Panc1 (cell line): ENCODE data around the gene DNASE1L1. TPM values are rescaled to one million over a fixed set of nuclear protein-coding genes. Genes with fewer than 3 reads are reported as not detected.
A peak's percentile ranks its signal among the peaks of the same experiment; 100 is the strongest.

Experiments used
- ATAC-seq: fragments of 200-7000 bp; cut with Tn5 transposase; 2 replicates; pipeline ENCODE4 v1.9.1; 2020; ENCODE audit warnings: mild to moderate bottlenecking, moderate library complexity
- BruUV-seq: library from RNA; stranded (reverse); fragments of 400-500 nt; replicated peaks from 2 replicates; lab custom pipeline; 2021; lab: Mats Ljungman, UMichigan
- CTCF ChIA-PET: fragments of 300-600 bp; sonication (Branson Sonifier 250); formaldehyde crosslinking; loops from one replicate; lab custom pipeline; 2022; ENCODE audit warnings: antibody characterized with exemption; lab: Charles Lee
- POLR2A ChIA-PET: fragments of 300-600 bp; sonication (Branson Sonifier 250); formaldehyde crosslinking; loops from one replicate; lab custom pipeline; 2022; ENCODE audit warnings: antibody characterized with exemption; lab: Charles Lee
- DNase-seq: peaks from one replicate; pipeline ENCODE4 v3.0.0-alpha.2; 2010; ENCODE audit warnings: low read depth, low spot score
- H3K27ac ChIP-seq: 2 replicates; pipeline ENCODE4 v1.5.1; 2011; ENCODE audit warnings: mild to moderate bottlenecking, low read length, inconsistent platforms
- H3K27me3 ChIP-seq: fragments of 200-500 bp; sonication (Bioruptor generic); 2 replicates; pipeline ENCODE4 v1.6.0; 2014; ENCODE audit warnings: low read length, inconsistent platforms; ENCODE audit not compliant: control insufficient read depth, insufficient read depth
- H3K36me3 ChIP-seq: fragments of 200-500 bp; sonication (Bioruptor generic); 2 replicates; pipeline ENCODE4 v1.5.1; 2014; ENCODE audit warnings: inconsistent platforms, mild to moderate bottlenecking, low read length, moderate library complexity; ENCODE audit not compliant: control insufficient read depth, insufficient read depth
- H3K4me1 ChIP-seq: 2 replicates; pipeline ENCODE4 v1.5.1; 2011; ENCODE audit warnings: inconsistent platforms, mild to moderate bottlenecking, low read length, moderate library complexity; ENCODE audit not compliant: control insufficient read depth, insufficient read depth
- H3K4me3 ChIP-seq, 2 experiments: 2 replicates each; pipeline ENCODE4 v1.5.1; 2011 to 2012; ENCODE audit warnings: low read depth in 2 of 2, low read length in 2 of 2, mild to moderate bottlenecking in 2 of 2, inconsistent platforms in 1 of 2, moderate library complexity in 1 of 2
- H3K9me3 ChIP-seq: fragments of 200-500 bp; sonication (Bioruptor generic); 2 replicates; pipeline ENCODE4 v1.5.1; 2014; ENCODE audit warnings: low read depth, mild to moderate bottlenecking, inconsistent platforms, low read length, moderate library complexity; ENCODE audit not compliant: control insufficient read depth, insufficient read depth
- CTCF ChIP-seq: fragments of 450-650 bp; IDR thresholded peaks from 2 replicates; pipeline ENCODE4 v1.5.1; 2017; ENCODE audit warnings: mild to moderate bottlenecking
- POLR2AphosphoS5 ChIP-seq: IDR thresholded peaks from 2 replicates; pipeline ENCODE4 v1.6.1; 2012; ENCODE audit warnings: mild to moderate bottlenecking, low read depth, low read length, moderate library complexity
- REST ChIP-seq, 2 experiments: IDR thresholded peaks; 2 replicates each; pipeline ENCODE4 v1.6.1; 2011 to 2012; ENCODE audit warnings: low read depth in 2 of 2, control low read depth in 1 of 2, low read length in 1 of 2, mild to moderate bottlenecking in 1 of 2, moderate library complexity in 1 of 2; ENCODE audit not compliant: insufficient read depth in 1 of 2
- SIN3A ChIP-seq: IDR thresholded peaks from 2 replicates; pipeline ENCODE4 v1.6.1; 2012; ENCODE audit warnings: low read depth, mild to moderate bottlenecking, low read length, moderate library complexity, borderline replicate concordance; ENCODE audit not compliant: insufficient read depth
- TCF7L2 ChIP-seq: IDR thresholded peaks from 2 replicates; pipeline ENCODE4 v1.6.1; 2011; ENCODE audit warnings: mild to moderate bottlenecking, low read depth, low read length, inconsistent platforms
- in situ Hi-C: cut with HindIII; loops from 2 replicates; pipeline ENCODE4 v1.10.0; 2016; ENCODE audit warnings: low sequenced_read_pairs, low pct_unique_long_range_greater_than_20kb
- intact Hi-C: fragments of 100-400 bp; cut with micrococcal nuclease; formaldehyde crosslinking; loops from one replicate; pipeline ENCODE4 v1.10.0; 2022; ENCODE audit not compliant: unreplicated experiment
- total RNA-seq: library from RNA; stranded (reverse); gene quantifications from one replicate; pipeline ENCODE4 v1.2.1, GENCODE V29; 2021; ENCODE audit not compliant: unreplicated experiment

DNASE1L1 gene
- total RNA-seq, 1 experiment from 2014 or later, result 60.4 TPM

- DNase-seq (peak; percentile 78), ATAC-seq (peak; percentile 11)
- peak overlapping the region; percentile 83 for H3K27ac ChIP-seq
- no TSS peak for BruUV-seq
- peak overlapping the region; percentile 81 to 96 for H3K4me3 ChIP-seq
- H3K4me1 ChIP-seq, result peaks cover 24% of the 10 kb centered on the region
- no peaks in the 10 kb centered on the region for H3K27me3 ChIP-seq
- ChIA-PET CTCF (no interaction called here), POLR2A (no interaction called here)
- H3K9me3 ChIP-seq, result no peaks in the 10 kb centered on the region
- intact Hi-C loops (no loop called here), in situ Hi-C loops (no loop called here)
- no peaks in the 10 kb centered on the region for H3K36me3 ChIP-seq
- TF ChIP-seq CTCF, result no peak
- no peak; the same call in 1 of the 2 replicates for TF ChIP-seq POLR2AphosphoS5
- TF ChIP-seq SIN3A, result peak; percentile 16; the same call in 1 of the 2 replicates
Measured at GRCh38 chrX:154368630-154369448, 40.2 kb downstream of the DNASE1L1 start.

- Histone ChIP-seq H3K27ac (peak overlapping the region; percentile 83), H3K4me1 (peaks cover 15% of the 10 kb centered on the region), H3K9me3 (no peaks in the 10 kb centered on the region), H3K4me3 (no peak overlapping the region; a peak in 1 of 4 replicates), H3K36me3 (no peaks in the 10 kb centered on the region), H3K27me3 (no peaks in the 10 kb centered on the region)
- intact Hi-C loops, result no loop called here
- TF ChIP-seq SIN3A (no peak), REST (IDR thresholded peaks at IDR 0.05; ENCODE audit: insufficient read depth in 1 of 2, low read depth in 2 of 2, low read length in 1 of 2) (no peak), TCF7L2 (no peak), POLR2AphosphoS5 (no peak), CTCF (no peak)
- DNase-seq (no peak), ATAC-seq (no peak)
- BruUV-seq, result no TSS peak
- ChIA-PET POLR2A (no interaction called here), CTCF (no interaction called here)
- in situ Hi-C loops, result no loop called here
Measured at GRCh38 chrX:154367474-154368308, 41.4 kb downstream of the DNASE1L1 start.
